Natural killer cell treated with Interleukin-12 subunit alpha and Interleukin-12 subunit beta and Interleukin-15 and Interleukin-18, amount 100 ng/mL, for 72 hours (primary cell): ENCODE results near the gene DKC1. TPM values are rescaled to one million over a fixed set of nuclear protein-coding genes. Genes with fewer than 3 reads are reported as not detected.

ENCODE experiments used
- ATAC-seq, 2 donors: fragments of 150-1000 bp; cut with Tn5 transposase in 1 of 2; sonication (Bioruptor Pico), chemical (Tn5 transposase) in 1 of 2; 2 replicates each; pipeline ENCODE4 v1.10.0; 2021
- DNase-seq: peaks from one replicate; pipeline ENCODE4 v3.0.0; 2022; ENCODE audit warnings: low spot score
- H3K27ac Mint-ChIP-seq, 2 donors: 1 replicate in 1 of 2; 2 replicates in 1 of 2; pipeline ENCODE4 v1.8.0; 2022; ENCODE audit warnings: mixed read lengths in 2 of 2, mild to moderate bottlenecking in 1 of 2, moderate library complexity in 1 of 2
- H3K27me3 Mint-ChIP-seq, 2 donors: 1 replicate in 1 of 2; 2 replicates in 1 of 2; pipeline ENCODE4 v1.8.0; 2022; ENCODE audit warnings: mixed read lengths in 2 of 2
- H3K36me3 Mint-ChIP-seq: one replicate; pipeline ENCODE4 v1.8.0; 2022; ENCODE audit warnings: mixed read lengths
- H3K4me1 Mint-ChIP-seq, 2 donors: 1 replicate in 1 of 2; 2 replicates in 1 of 2; pipeline ENCODE4 v1.8.0; 2022; ENCODE audit warnings: low read depth in 2 of 2, mixed read lengths in 2 of 2, mild to moderate bottlenecking in 1 of 2
- H3K4me3 Mint-ChIP-seq: one replicate; pipeline ENCODE4 v1.8.0; 2022; ENCODE audit warnings: mixed read lengths
- H3K9me3 Mint-ChIP-seq: 2 replicates; pipeline ENCODE4 v1.8.0; 2022; ENCODE audit warnings: mixed read lengths
- total RNA-seq, 2 donors: library from RNA; stranded (reverse); gene quantifications; one replicate each; pipeline ENCODE4 v1.2.3, GENCODE V29; 2022

The DKC1 gene
- total RNA-seq, 2 donors from 2014 or later = 91.6 to 173 TPM

GRCh38 chrX:154749856-154750255 is 12.8 kb upstream of the DKC1 start:
- H3K4me3 Mint-ChIP-seq = peak overlapping the region; percentile 87
- DNase-seq = no peak
- H3K27me3 Mint-ChIP-seq = peaks cover 0 to 10% of the 10 kb centered on the region in 2 donors
- peaks cover 23 to 29% of the 10 kb centered on the region in 2 donors for H3K4me1 Mint-ChIP-seq
- no peaks in the 10 kb centered on the region for H3K9me3 Mint-ChIP-seq
- peak overlapping the region; percentile 68 to 76 for H3K27ac Mint-ChIP-seq
- no peak for ATAC-seq
- no peaks in the 10 kb centered on the region for H3K36me3 Mint-ChIP-seq

- Mint-ChIP-seq H3K4me3 (peak within 1 kb of the TSS; percentile 88), H3K27me3 (peaks cover 0 to 10% of the 10 kb centered on the region in 2 donors), H3K9me3 (no peaks in the 10 kb centered on the region), H3K27ac (peak within 1 kb of the TSS; percentile 81 to 87), H3K4me1 (peaks cover 20 to 29% of the 10 kb centered on the region in 2 donors), H3K36me3 (no peaks in the 10 kb centered on the region)
- ATAC-seq (peak; percentile 85), DNase-seq (peak; percentile 75)
Observed at GRCh38 chrX:154750301-154751202, 12.1 kb upstream of the DKC1 start, which contains the start of gene GAB3. GAB3 (minus strand) TSS chrX:154751077; CDS start chrX:154751025, 52 bp downstream.

GRCh38 chrX:154751203-154751668 is 11.4 kb upstream of the DKC1 start:
- Mint-ChIP-seq H3K27me3 (peaks cover 0 to 10% of the 10 kb centered on the region in 2 donors), H3K27ac (peak overlapping the region; percentile 81 to 87), H3K4me3 (peak overlapping the region; percentile 88), H3K4me1 (peaks cover 17 to 25% of the 10 kb centered on the region in 2 donors), H3K36me3 (no peaks in the 10 kb centered on the region), H3K9me3 (no peaks in the 10 kb centered on the region)
- ATAC-seq (peak in 1 of 2 donors; percentile 39), DNase-seq (no peak)

- peak overlapping the region; percentile 81 to 87 for H3K27ac Mint-ChIP-seq
- no peaks in the 10 kb centered on the region for H3K36me3 Mint-ChIP-seq
- H3K4me1 Mint-ChIP-seq = peaks cover 15 to 21% of the 10 kb centered on the region in 2 donors
- ATAC-seq (no peak), DNase-seq (no peak)
- H3K27me3 Mint-ChIP-seq = peaks cover 0 to 10% of the 10 kb centered on the region in 2 donors
- H3K9me3 Mint-ChIP-seq = no peaks in the 10 kb centered on the region
- H3K4me3 Mint-ChIP-seq = peak overlapping the region; percentile 88
Observed at GRCh38 chrX:154751669-154752271, 10.9 kb upstream of the DKC1 start.

- Mint-ChIP-seq H3K27ac (no peak overlapping the region), H3K4me1 (peaks cover 0 to 6% of the 10 kb centered on the region in 2 donors), H3K9me3 (no peaks in the 10 kb centered on the region), H3K27me3 (peaks cover 0 to 3% of the 10 kb centered on the region in 2 donors), H3K36me3 (no peaks in the 10 kb centered on the region), H3K4me3 (no peak overlapping the region)
- DNase-seq (no peak), ATAC-seq (no peak)
Observed at GRCh38 chrX:154758696-154759095, 4.0 kb upstream of the DKC1 start.

GRCh38 chrX:154761977-154762536 is 607 bp upstream of the DKC1 start:
- Mint-ChIP-seq H3K27me3 (peaks cover 0 to 3% of the 10 kb centered on the region in 2 donors), H3K36me3 (peaks cover 15% of the 10 kb centered on the region), H3K4me1 (peaks cover 10% of the 10 kb centered on the region in 2 donors), H3K9me3 (no peaks in the 10 kb centered on the region), H3K4me3 (peak overlapping the region; percentile 83), H3K27ac (peak overlapping the region; percentile 86 to 89)
- ATAC-seq (no peak), DNase-seq (no peak)

- Mint-ChIP-seq H3K27me3 (peaks cover 0 to 2% of the 10 kb centered on the region in 2 donors), H3K27ac (peak overlapping the region in 1 of 2 donors; percentile 84), H3K4me1 (peaks cover 4 to 9% of the 10 kb centered on the region in 2 donors), H3K36me3 (peaks cover 35% of the 10 kb centered on the region), H3K9me3 (no peaks in the 10 kb centered on the region), H3K4me3 (no peak overlapping the region)
- ATAC-seq (no peak), DNase-seq (no peak)
Observed at GRCh38 chrX:154774622-154775021, 12.0 kb downstream of the DKC1 start.

- no peak overlapping the region for H3K4me3 Mint-ChIP-seq
- peaks cover 0 to 2% of the 10 kb centered on the region in 2 donors for H3K27me3 Mint-ChIP-seq
- no peaks in the 10 kb centered on the region for H3K9me3 Mint-ChIP-seq
- DNase-seq = no peak
- peaks cover 35% of the 10 kb centered on the region for H3K36me3 Mint-ChIP-seq
- peaks cover 4 to 9% of the 10 kb centered on the region in 2 donors for H3K4me1 Mint-ChIP-seq
- ATAC-seq = peak in 1 of 2 donors; percentile 54
- peak overlapping the region in 1 of 2 donors; percentile 31 for H3K27ac Mint-ChIP-seq
Observed at GRCh38 chrX:154775419-154776349, 13.0 kb downstream of the DKC1 start.

- ATAC-seq (no peak), DNase-seq (no peak)
- Mint-ChIP-seq H3K36me3 (peaks cover 29% of the 10 kb centered on the region), H3K27me3 (no peaks in the 10 kb centered on the region), H3K27ac (peak overlapping the region in 1 of 2 donors; percentile 31), H3K9me3 (no peaks in the 10 kb centered on the region), H3K4me1 (peaks cover 4 to 9% of the 10 kb centered on the region in 2 donors), H3K4me3 (no peak overlapping the region)
Observed at GRCh38 chrX:154776753-154777152, 14.1 kb downstream of the DKC1 start.

- no peaks in the 10 kb centered on the region for H3K9me3 Mint-ChIP-seq
- H3K27me3 Mint-ChIP-seq = no peaks in the 10 kb centered on the region
- peaks cover 10 to 12% of the 10 kb centered on the region in 2 donors for H3K4me1 Mint-ChIP-seq
- DNase-seq = no peak
- H3K36me3 Mint-ChIP-seq = peaks cover 15% of the 10 kb centered on the region
- H3K4me3 Mint-ChIP-seq = no peak overlapping the region
- no peak overlapping the region for H3K27ac Mint-ChIP-seq
- ATAC-seq = peak in 1 of 2 donors; percentile 57
Observed at GRCh38 chrX:154779261-154779660, 16.6 kb downstream of the DKC1 start.

GRCh38 chrX:154780968-154781367 is 18.3 kb downstream of the DKC1 start:
- peaks cover 7 to 10% of the 10 kb centered on the region in 2 donors for H3K4me1 Mint-ChIP-seq
- H3K27ac Mint-ChIP-seq = no peak overlapping the region
- H3K36me3 Mint-ChIP-seq = peaks cover 14% of the 10 kb centered on the region
- H3K4me3 Mint-ChIP-seq = no peak overlapping the region
- H3K9me3 Mint-ChIP-seq = no peaks in the 10 kb centered on the region
- no peak for ATAC-seq
- no peak for DNase-seq
- no peaks in the 10 kb centered on the region for H3K27me3 Mint-ChIP-seq

- Mint-ChIP-seq H3K4me3 (peak overlapping the region; percentile 32), H3K36me3 (no peaks in the 10 kb centered on the region), H3K9me3 (no peaks in the 10 kb centered on the region), H3K27me3 (no peaks in the 10 kb centered on the region), H3K27ac (no peak overlapping the region), H3K4me1 (peaks cover 4 to 8% of the 10 kb centered on the region in 2 donors)
- DNase-seq (no peak), ATAC-seq (peak in 1 of 2 donors; percentile 36)
Observed at GRCh38 chrX:154784149-154784995, 21.7 kb downstream of the DKC1 start.
